GM23338 (cell line): ENCODE results near the gene UVSSA. TPM values are rescaled to one million over a fixed set of nuclear protein-coding genes. Genes with fewer than 3 reads are reported as not detected.

ENCODE experiments used
- ATAC-seq: fragments of 200-7000 bp; cut with Tn5 transposase; 3 replicates; pipeline ENCODE4 v1.9.1; 2020
- DNase-seq: peaks from one replicate; pipeline ENCODE4 v3.0.0-alpha.2; 2015; ENCODE audit warnings: low spot score
- H2AFZ ChIP-seq: fragments of 200-600 bp; sonication (generic); 2 replicates; pipeline ENCODE4 v1.8.0; 2016; ENCODE audit warnings: antibody characterized with exemption, mild to moderate bottlenecking, moderate library complexity
- H3F3A ChIP-seq: fragments of 200-600 bp; sonication (generic); replicated peaks from 2 replicates; pipeline ENCODE4 v1.8.0; 2017; ENCODE audit warnings: antibody characterized with exemption, mixed run types, low read depth
- H3K27ac ChIP-seq: fragments of 200-600 bp; sonication (generic); 2 replicates; pipeline ENCODE4 v1.6.1; 2016; ENCODE audit warnings: low read depth
- H3K27me3 ChIP-seq: fragments of 200-600 bp; sonication (generic); 2 replicates; pipeline ENCODE4 v1.8.0; 2016; ENCODE audit warnings: mild to moderate bottlenecking, mixed run types, moderate library complexity; ENCODE audit not compliant: insufficient read depth
- H3K36me3 ChIP-seq: fragments of 200-600 bp; sonication (generic); 2 replicates; pipeline ENCODE4 v1.8.0; 2016; ENCODE audit warnings: mild to moderate bottlenecking; ENCODE audit not compliant: insufficient read depth
- H3K4me1 ChIP-seq: fragments of 200-600 bp; sonication (generic); 2 replicates; pipeline ENCODE4 v1.8.0; 2016; ENCODE audit warnings: mild to moderate bottlenecking, moderate library complexity; ENCODE audit not compliant: insufficient read depth
- H3K4me2 ChIP-seq: fragments of 200-600 bp; sonication (generic); 2 replicates; pipeline ENCODE4 v1.7.1; 2017; ENCODE audit warnings: mixed run types
- H3K4me3 ChIP-seq: fragments of 200-600 bp; sonication (generic); 2 replicates; pipeline ENCODE4 v1.6.1; 2016; ENCODE audit warnings: mixed run types
- H3K79me2 ChIP-seq: fragments of 200-600 bp; sonication (generic); replicated peaks from 2 replicates; pipeline ENCODE4 v1.8.0; 2017; ENCODE audit warnings: mild to moderate bottlenecking; ENCODE audit not compliant: insufficient read depth
- H3K9me2 ChIP-seq: fragments of 200-600 bp; sonication (generic); 2 replicates; pipeline ENCODE4 v1.8.0; 2017; ENCODE audit not compliant: insufficient read depth
- H4K20me1 ChIP-seq: fragments of 200-600 bp; sonication (generic); replicated peaks from 2 replicates; pipeline ENCODE4 v1.8.0; 2017; ENCODE audit warnings: mild to moderate bottlenecking; ENCODE audit not compliant: insufficient read depth
- H3K27ac Mint-ChIP-seq: 2 replicates; pipeline ENCODE4 v1.8.0; 2020; ENCODE audit warnings: inconsistent platforms, mild to moderate bottlenecking, moderate library complexity, mixed read lengths
- H3K27me3 Mint-ChIP-seq: 3 replicates; pipeline ENCODE4 v1.8.0; 2022; ENCODE audit warnings: low read depth, mild to moderate bottlenecking, moderate library complexity, mixed read lengths, inconsistent platforms; ENCODE audit not compliant: insufficient read depth, poor library complexity
- H3K36me3 Mint-ChIP-seq: 3 replicates; pipeline ENCODE4 v1.8.0; 2021; ENCODE audit warnings: low read depth, mild to moderate bottlenecking, inconsistent platforms, moderate library complexity, mixed read lengths
- H3K4me1 Mint-ChIP-seq: 3 replicates; pipeline ENCODE4 v1.8.0; 2020; ENCODE audit warnings: mild to moderate bottlenecking, inconsistent platforms, mixed read lengths
- H3K4me3 Mint-ChIP-seq: 3 replicates; pipeline ENCODE4 v1.8.0; 2021; ENCODE audit warnings: moderate library complexity, mild to moderate bottlenecking, inconsistent platforms, mixed read lengths
- H3K9me3 Mint-ChIP-seq: 3 replicates; pipeline ENCODE4 v1.8.0; 2020; ENCODE audit warnings: moderate library complexity, mild to moderate bottlenecking, inconsistent platforms, mixed read lengths
- EZH2 ChIP-seq: fragments of 200-600 bp; sonication (generic); IDR thresholded peaks from one replicate; pipeline ENCODE4 v1.8.0; 2017; ENCODE audit warnings: antibody characterized with exemption, mild to moderate bottlenecking, low read depth; ENCODE audit not compliant: unreplicated experiment
- EZH2phosphoT487 ChIP-seq: fragments of 200-600 bp; sonication (generic); IDR thresholded peaks from one replicate; pipeline ENCODE4 v1.8.1; 2018; ENCODE audit warnings: antibody characterized with exemption; ENCODE audit not compliant: unreplicated experiment
- NANOG ChIP-seq: IDR thresholded peaks from 2 replicates; pipeline ENCODE4 v1.6.1; 2016; ENCODE audit warnings: antibody characterized with exemption, borderline replicate concordance
- STAT1 ChIP-seq: IDR thresholded peaks from one replicate; pipeline ENCODE4 v1.6.1; 2016; ENCODE audit warnings: antibody characterized with exemption; ENCODE audit not compliant: unreplicated experiment
- ZNF331 ChIP-seq: fragments of 250-450 bp; sonication (Bioruptor Pico); IDR thresholded peaks from 2 replicates; pipeline ENCODE4 v1.5.0; 2020; ENCODE audit warnings: low read depth, mild to moderate bottlenecking, moderate library complexity
- polyA plus RNA-seq: library from polyadenylated mRNA; unstranded; fragments of >200 nt; fragmentation: Nextera tagmentation; extraction: Ambion mirVana; gene quantifications from 2 replicates; pipeline ENCODE4 v1.2.1, GENCODE V29; 2016
- total RNA-seq: library from RNA; depleted of rRNA; stranded (reverse); fragments of >200 nt; shearing (Covaris generic); gene quantifications from 2 replicates; pipeline ENCODE4 v1.2.3, GENCODE V29; 2014
- TF ChIP-seq, protein P1 (sequence below), 2 experiments: fragments of 200-600 bp in 1 of 2; sonication (generic) in 1 of 2; conservative IDR thresholded peaks; 2 replicates each; pipeline versions ENCODE4 v1.5.1 to v1.6.1; 2016 to 2017; ENCODE audit warnings: antibody characterized with exemption in 2 of 2, low read depth in 2 of 2, mild to moderate bottlenecking in 2 of 2, moderate library complexity in 1 of 2
- TF ChIP-seq, protein P2 (sequence below): IDR thresholded peaks from 2 replicates; pipeline ENCODE4 v1.6.1; 2016; ENCODE audit warnings: antibody characterized with exemption

The UVSSA gene
- total and polyA plus RNA-seq, 2 experiments from 2014 or later: 6.5 to 27.7 TPM

DNA sequence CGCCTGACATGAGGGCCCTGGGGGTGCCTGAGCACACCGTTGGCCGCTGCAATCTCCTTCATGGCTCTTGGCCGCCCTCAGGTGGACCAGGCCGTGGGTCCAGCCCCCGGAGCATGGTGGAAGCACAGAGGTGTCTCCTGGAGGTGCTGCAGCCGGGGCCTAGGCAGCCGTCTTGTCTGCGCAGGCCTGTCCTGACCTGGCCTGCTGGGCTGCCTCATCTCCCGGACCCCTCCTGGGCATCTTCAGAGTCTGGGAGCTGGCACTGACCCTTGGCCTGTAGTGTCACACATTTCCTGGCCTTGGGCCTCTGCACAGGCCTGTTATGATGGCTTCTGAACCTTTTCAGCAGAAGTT lies 20.9 kb downstream of the UVSSA start:
- H3K9me3 Mint-ChIP-seq: no peaks in the 10 kb centered on the region; the same call in 2 of the 3 replicates
- H3K9me2 ChIP-seq: no peaks in the 10 kb centered on the region
- H3K27ac Mint-ChIP-seq: no peak overlapping the region
- no peaks in the 10 kb centered on the region; the same call in 2 of the 3 replicates for H3K4me1 Mint-ChIP-seq
- H3K4me1 ChIP-seq: no peaks in the 10 kb centered on the region
- H4K20me1 ChIP-seq: no peaks in the 10 kb centered on the region; the same call in 1 of the 2 replicates
- no peaks in the 10 kb centered on the region for H3K27me3 ChIP-seq
- DNase-seq: no peak
- H2AFZ ChIP-seq: no peak overlapping the region
- no peaks in the 10 kb centered on the region for H3K36me3 ChIP-seq
- no peak overlapping the region for H3K4me3 Mint-ChIP-seq
- no peaks in the 10 kb centered on the region for H3K79me2 ChIP-seq
- no peak overlapping the region for H3K27ac ChIP-seq
- H3K27me3 Mint-ChIP-seq: peaks cover 6% of the 10 kb centered on the region
- TF ChIP-seq, protein P1, sequence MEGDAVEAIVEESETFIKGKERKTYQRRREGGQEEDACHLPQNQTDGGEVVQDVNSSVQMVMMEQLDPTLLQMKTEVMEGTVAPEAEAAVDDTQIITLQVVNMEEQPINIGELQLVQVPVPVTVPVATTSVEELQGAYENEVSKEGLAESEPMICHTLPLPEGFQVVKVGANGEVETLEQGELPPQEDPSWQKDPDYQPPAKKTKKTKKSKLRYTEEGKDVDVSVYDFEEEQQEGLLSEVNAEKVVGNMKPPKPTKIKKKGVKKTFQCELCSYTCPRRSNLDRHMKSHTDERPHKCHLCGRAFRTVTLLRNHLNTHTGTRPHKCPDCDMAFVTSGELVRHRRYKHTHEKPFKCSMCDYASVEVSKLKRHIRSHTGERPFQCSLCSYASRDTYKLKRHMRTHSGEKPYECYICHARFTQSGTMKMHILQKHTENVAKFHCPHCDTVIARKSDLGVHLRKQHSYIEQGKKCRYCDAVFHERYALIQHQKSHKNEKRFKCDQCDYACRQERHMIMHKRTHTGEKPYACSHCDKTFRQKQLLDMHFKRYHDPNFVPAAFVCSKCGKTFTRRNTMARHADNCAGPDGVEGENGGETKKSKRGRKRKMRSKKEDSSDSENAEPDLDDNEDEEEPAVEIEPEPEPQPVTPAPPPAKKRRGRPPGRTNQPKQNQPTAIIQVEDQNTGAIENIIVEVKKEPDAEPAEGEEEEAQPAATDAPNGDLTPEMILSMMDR (conservative IDR thresholded peaks at IDR 0.05; ENCODE audit: low read depth in 2 of 2): 0 out of 4 replicates have a peak, but pooled peaks of 1 of the 2 experiments have one; percentile 11
- no peak for TF ChIP-seq ZNF331
- no peak for ATAC-seq
- H3F3A ChIP-seq: no peaks in the 10 kb centered on the region
- peaks cover 3% of the 10 kb centered on the region; the same call in 2 of the 3 replicates for H3K36me3 Mint-ChIP-seq
- no peak overlapping the region for H3K4me3 ChIP-seq
- no peak overlapping the region for H3K4me2 ChIP-seq

DNA sequence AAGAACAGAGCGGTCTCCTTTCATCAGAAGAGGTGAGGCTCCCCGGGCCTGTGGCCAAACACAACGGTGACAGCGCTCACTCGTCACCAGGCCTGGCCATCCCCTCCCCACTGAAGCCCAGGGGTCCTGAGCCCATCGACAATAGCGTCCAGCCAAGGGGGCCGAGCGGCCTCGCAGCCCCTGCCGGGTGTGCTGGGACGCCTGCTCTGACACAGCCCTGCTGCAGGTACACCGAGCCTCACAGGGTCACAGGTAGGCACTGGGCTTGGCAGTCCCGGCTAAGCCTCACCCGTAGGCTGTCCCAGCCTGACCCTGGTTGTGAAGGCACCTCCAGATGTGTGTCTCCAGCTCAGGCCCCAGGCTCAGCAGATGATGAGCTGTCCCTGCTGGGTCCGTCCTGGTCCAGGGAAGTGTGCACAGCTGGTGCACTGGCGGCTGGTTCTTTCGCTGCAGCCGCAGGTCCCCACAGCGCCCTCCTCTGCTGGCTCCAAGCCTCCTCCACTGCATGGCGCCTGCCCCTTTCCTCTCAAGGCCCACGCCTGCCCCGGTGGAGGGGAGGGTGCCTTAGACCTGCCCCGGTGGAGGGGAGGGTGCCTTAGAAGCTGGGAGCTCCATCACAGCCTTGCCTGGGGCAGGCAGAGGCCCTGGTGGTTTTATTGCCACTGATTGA lies 21.5 kb downstream of the UVSSA start:
- Histone ChIP-seq H3K79me2 (no peaks in the 10 kb centered on the region), H4K20me1 (no peaks in the 10 kb centered on the region; the same call in 1 of the 2 replicates), H3K36me3 (no peaks in the 10 kb centered on the region), H3K4me3 (no peak overlapping the region), H3K27me3 (no peaks in the 10 kb centered on the region), H3K4me1 (no peaks in the 10 kb centered on the region), H2AFZ (no peak overlapping the region), H3F3A (no peaks in the 10 kb centered on the region), H3K9me2 (no peaks in the 10 kb centered on the region), H3K27ac (no peak overlapping the region), H3K4me2 (no peak overlapping the region)
- ATAC-seq: peak; percentile 81
- Mint-ChIP-seq H3K27me3 (peaks cover 6% of the 10 kb centered on the region), H3K36me3 (peaks cover 3% of the 10 kb centered on the region; the same call in 2 of the 3 replicates), H3K4me3 (no peak overlapping the region), H3K9me3 (no peaks in the 10 kb centered on the region; the same call in 2 of the 3 replicates), H3K27ac (no peak overlapping the region), H3K4me1 (no peaks in the 10 kb centered on the region; the same call in 2 of the 3 replicates)
- TF ChIP-seq, protein P1 (conservative IDR thresholded peaks at IDR 0.05; ENCODE audit: low read depth in 2 of 2): peak in 1 of 2 experiments; percentile 52; a peak in 1 of 4 replicates
- TF ChIP-seq NANOG: no peak
- DNase-seq: peak; percentile 60

DNA sequence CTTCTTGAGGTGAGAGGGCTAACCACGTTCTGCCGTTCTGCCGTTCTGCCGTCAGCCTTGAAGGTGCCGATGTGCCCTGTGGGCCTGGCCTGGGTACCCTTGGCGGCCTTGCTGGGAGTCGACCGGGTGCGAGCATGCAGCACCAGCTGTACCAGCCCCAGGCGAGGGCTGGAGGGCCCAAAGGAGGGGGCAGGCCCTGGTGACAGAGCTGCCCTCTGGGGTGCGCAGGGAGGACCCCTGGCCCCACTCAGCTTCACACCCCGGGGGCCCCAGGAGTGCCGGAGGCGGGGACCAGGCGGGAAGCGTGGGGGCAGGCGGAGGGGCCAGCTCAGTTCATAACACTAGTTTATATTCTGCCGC lies 22.1 kb downstream of the UVSSA start:
- Histone ChIP-seq H3K27me3 (no peaks in the 10 kb centered on the region), H4K20me1 (no peaks in the 10 kb centered on the region; the same call in 1 of the 2 replicates), H3K36me3 (no peaks in the 10 kb centered on the region), H3K9me2 (no peaks in the 10 kb centered on the region), H3K27ac (no peak overlapping the region), H3K4me3 (no peak overlapping the region), H3K4me2 (no peak overlapping the region), H2AFZ (no peak overlapping the region), H3K79me2 (no peaks in the 10 kb centered on the region), H3K4me1 (no peaks in the 10 kb centered on the region), H3F3A (no peaks in the 10 kb centered on the region)
- Mint-ChIP-seq H3K9me3 (no peaks in the 10 kb centered on the region; the same call in 2 of the 3 replicates), H3K27ac (no peak overlapping the region), H3K36me3 (peaks cover 3% of the 10 kb centered on the region; the same call in 2 of the 3 replicates), H3K4me1 (no peaks in the 10 kb centered on the region; the same call in 2 of the 3 replicates), H3K4me3 (no peak overlapping the region), H3K27me3 (peaks cover 6% of the 10 kb centered on the region)
- DNase-seq: no peak
- no peak for ATAC-seq
- TF ChIP-seq, protein P2, sequence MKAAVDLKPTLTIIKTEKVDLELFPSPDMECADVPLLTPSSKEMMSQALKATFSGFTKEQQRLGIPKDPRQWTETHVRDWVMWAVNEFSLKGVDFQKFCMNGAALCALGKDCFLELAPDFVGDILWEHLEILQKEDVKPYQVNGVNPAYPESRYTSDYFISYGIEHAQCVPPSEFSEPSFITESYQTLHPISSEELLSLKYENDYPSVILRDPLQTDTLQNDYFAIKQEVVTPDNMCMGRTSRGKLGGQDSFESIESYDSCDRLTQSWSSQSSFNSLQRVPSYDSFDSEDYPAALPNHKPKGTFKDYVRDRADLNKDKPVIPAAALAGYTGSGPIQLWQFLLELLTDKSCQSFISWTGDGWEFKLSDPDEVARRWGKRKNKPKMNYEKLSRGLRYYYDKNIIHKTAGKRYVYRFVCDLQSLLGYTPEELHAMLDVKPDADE: no peak
- TF ChIP-seq EZH2phosphoT487 (no peak), NANOG (no peak), EZH2 (no peak), STAT1 (no peak)
- TF ChIP-seq, protein P1 (conservative IDR thresholded peaks at IDR 0.05; ENCODE audit: low read depth in 2 of 2): no peak
